HEK293 (cell line): ENCODE measurements around the gene CRTC1.

ENCODE experiments used
- CTCF ChIA-PET: fragments of 350-600 bp; formaldehyde crosslinking; extraction: SDS; loops from one replicate; lab custom pipeline; 2021; ENCODE audit warnings: antibody characterized with exemption; lab: Yijun Ruan, JAX
- POLR2A ChIA-PET: fragments of 300-600 bp; formaldehyde crosslinking; extraction: SDS; loops from one replicate; lab custom pipeline; 2020; ENCODE audit warnings: antibody characterized with exemption, inconsistent platforms; lab: Yijun Ruan, JAX
- H3K27ac ChIP-seq: fragments of 200-500 bp; sonication (Bioruptor generic); 2 replicates; pipeline ENCODE4 v1.5.1; 2014; ENCODE audit warnings: low read depth, low read length, control low read depth, inconsistent platforms; ENCODE audit errors: extremely low read depth
- H3K36me3 ChIP-seq, 2 experiments: fragments of 200-500 bp in 1 of 2; sonication (Bioruptor generic) in 1 of 2; 1 replicate in 1 of 2; 2 replicates in 1 of 2; pipeline ENCODE4 v1.5.1; 2014 to 2017; ENCODE audit warnings: inconsistent platforms in 2 of 2, low read length in 2 of 2; ENCODE audit not compliant: control insufficient read depth in 2 of 2, insufficient read depth in 1 of 2
- H3K4me1 ChIP-seq: fragments of 200-500 bp; sonication (Bioruptor generic); 2 replicates; pipeline ENCODE4 v1.5.1; 2014; ENCODE audit warnings: mild to moderate bottlenecking, low read length, inconsistent platforms; ENCODE audit not compliant: control insufficient read depth, insufficient read depth
- H3K4me3 ChIP-seq: 2 replicates; pipeline ENCODE4 v1.5.1; 2011; ENCODE audit warnings: low read depth, mild to moderate bottlenecking, control low read depth, low read length, moderate library complexity
- H3K9me3 ChIP-seq: fragments of 200-500 bp; sonication (Bioruptor generic); 2 replicates; pipeline ENCODE4 v1.5.1; 2014; ENCODE audit warnings: low read depth, low read length, inconsistent platforms; ENCODE audit not compliant: control insufficient read depth, insufficient read depth
- BCL11B ChIP-seq: fragments of 450-650 bp; formaldehyde crosslinking; IDR thresholded peaks from 2 replicates; pipeline ENCODE4 v1.5.1; 2016; ENCODE audit warnings: low read depth, missing biosample characterization, missing genetic modification characterization
- GLI4 ChIP-seq: fragments of 450-650 bp; formaldehyde crosslinking; IDR thresholded peaks from 2 replicates; pipeline ENCODE4 v1.5.1; 2016; ENCODE audit warnings: missing biosample characterization, missing genetic modification characterization
- GLIS2 ChIP-seq: fragments of 450-650 bp; formaldehyde crosslinking; IDR thresholded peaks from 2 replicates; pipeline ENCODE4 v1.5.1; 2016; ENCODE audit warnings: missing biosample characterization, missing genetic modification characterization
- PRDM4 ChIP-seq: fragments of 450-650 bp; formaldehyde crosslinking; IDR thresholded peaks from 2 replicates; pipeline ENCODE4 v1.5.1; 2017; ENCODE audit warnings: missing biosample characterization, missing genetic modification characterization
- REST ChIP-seq: fragments of 450-650 bp; formaldehyde crosslinking; IDR thresholded peaks from 2 replicates; pipeline ENCODE4 v1.5.1; 2016; ENCODE audit warnings: missing biosample characterization, missing genetic modification characterization
- SP2 ChIP-seq: fragments of 450-650 bp; formaldehyde crosslinking; IDR thresholded peaks from 2 replicates; pipeline ENCODE4 v1.5.1; 2016; ENCODE audit warnings: missing biosample characterization, missing genetic modification characterization
- ZNF146 ChIP-seq: fragments of 450-650 bp; formaldehyde crosslinking; IDR thresholded peaks from 2 replicates; pipeline ENCODE4 v1.5.1; 2016; ENCODE audit warnings: missing biosample characterization, missing genetic modification characterization
- ZNF148 ChIP-seq: fragments of 450-650 bp; formaldehyde crosslinking; IDR thresholded peaks from 2 replicates; pipeline ENCODE4 v1.5.0; 2017; ENCODE audit warnings: missing biosample characterization, missing genetic modification characterization, borderline replicate concordance
- ZNF248 ChIP-seq: fragments of 450-650 bp; formaldehyde crosslinking; IDR thresholded peaks from 2 replicates; pipeline ENCODE4 v1.5.1; 2017; ENCODE audit warnings: missing biosample characterization, missing genetic modification characterization
- ZNF302 ChIP-seq: fragments of 450-650 bp; formaldehyde crosslinking; IDR thresholded peaks from 2 replicates; pipeline ENCODE4 v1.5.1; 2016; ENCODE audit warnings: missing biosample characterization, missing genetic modification characterization, low read depth
- ZNF311 ChIP-seq: fragments of 450-650 bp; formaldehyde crosslinking; IDR thresholded peaks from 2 replicates; pipeline ENCODE4 v1.5.1; 2017; ENCODE audit warnings: missing biosample characterization, missing genetic modification characterization, borderline replicate concordance
- ZNF350 ChIP-seq: fragments of 450-650 bp; formaldehyde crosslinking; IDR thresholded peaks from 2 replicates; pipeline ENCODE4 v1.5.0; 2017; ENCODE audit warnings: missing biosample characterization, mild to moderate bottlenecking, missing genetic modification characterization
- ZNF501 ChIP-seq: fragments of 450-650 bp; formaldehyde crosslinking; IDR thresholded peaks from 2 replicates; pipeline ENCODE4 v1.5.1; 2016; ENCODE audit warnings: missing biosample characterization, missing genetic modification characterization
- ZNF555 ChIP-seq: fragments of 450-650 bp; formaldehyde crosslinking; conservative IDR thresholded peaks from 2 replicates; pipeline ENCODE4 v1.5.1; 2017; ENCODE audit warnings: missing biosample characterization, mild to moderate bottlenecking, missing genetic modification characterization, inconsistent platforms
- ZNF585B ChIP-seq: fragments of 450-650 bp; formaldehyde crosslinking; IDR thresholded peaks from 2 replicates; pipeline ENCODE4 v1.5.1; 2016; ENCODE audit warnings: missing biosample characterization, missing genetic modification characterization
- ZNF701 ChIP-seq: fragments of 450-650 bp; formaldehyde crosslinking; IDR thresholded peaks from 2 replicates; pipeline ENCODE4 v1.5.1; 2016; ENCODE audit warnings: missing biosample characterization, missing genetic modification characterization
- TF ChIP-seq, protein P1 (sequence below): fragments of 450-650 bp; formaldehyde crosslinking; IDR thresholded peaks from 2 replicates; pipeline ENCODE4 v1.5.1; 2016; ENCODE audit warnings: missing biosample characterization, missing genetic modification characterization
- TF ChIP-seq, protein P2 (sequence below): fragments of 450-650 bp; formaldehyde crosslinking; conservative IDR thresholded peaks from 2 replicates; pipeline ENCODE4 v1.5.1; 2016; ENCODE audit warnings: low read depth, missing biosample characterization, missing genetic modification characterization

Gene CRTC1

GRCh38 chr19:18663940-18664530 lies 19.4 kb upstream of the CRTC1 start:
- CTCF ChIA-PET, result no interaction called here
- Histone ChIP-seq H3K36me3 (peaks cover 0 to 17% of the 10 kb centered on the region in 2 experiments; a peak in 2 of 3 replicates), H3K9me3 (no peaks in the 10 kb centered on the region), H3K4me3 (no peak overlapping the region), H3K4me1 (no peaks in the 10 kb centered on the region), H3K27ac (no peak overlapping the region)
- TF ChIP-seq ZNF701 (tag by site-specific recombination) (no peak), ZNF350 (tag by site-specific recombination) (no peak), ZNF585B (tag by site-specific recombination) (no peak), ZNF248 (tag by site-specific recombination) (no peak), ZNF302 (tag by site-specific recombination) (no peak), BCL11B (no peak)
- TF ChIP-seq, protein P1, sequence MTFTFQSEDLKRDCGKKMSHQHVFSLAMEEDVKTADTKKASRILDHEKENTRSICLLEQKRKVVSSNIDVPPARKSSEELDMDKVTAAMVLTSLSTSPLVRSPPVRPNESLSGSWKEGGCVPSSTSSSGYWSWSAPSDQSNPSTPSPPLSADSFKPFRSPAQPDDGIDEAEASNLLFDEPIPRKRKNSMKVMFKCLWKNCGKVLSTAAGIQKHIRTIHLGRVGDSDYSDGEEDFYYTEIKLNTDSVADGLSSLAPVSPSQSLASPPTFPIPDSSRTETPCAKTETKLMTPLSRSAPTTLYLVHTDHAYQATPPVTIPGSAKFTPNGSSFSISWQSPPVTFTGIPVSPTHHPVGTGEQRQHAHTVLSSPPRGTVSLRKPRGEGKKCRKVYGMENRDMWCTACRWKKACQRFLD (tag by site-specific recombination), result no peak
- POLR2A ChIA-PET, result no interaction called here

- Histone ChIP-seq H3K36me3 (peaks cover 0 to 25% of the 10 kb centered on the region in 2 experiments; a peak in 2 of 3 replicates), H3K4me1 (no peaks in the 10 kb centered on the region), H3K9me3 (no peaks in the 10 kb centered on the region), H3K27ac (no peak overlapping the region), H3K4me3 (no peak overlapping the region)
- no peak for TF ChIP-seq PRDM4 (tag by site-specific recombination)
- no peak for TF ChIP-seq ZNF311 (tag by site-specific recombination)
- TF ChIP-seq, protein P2, sequence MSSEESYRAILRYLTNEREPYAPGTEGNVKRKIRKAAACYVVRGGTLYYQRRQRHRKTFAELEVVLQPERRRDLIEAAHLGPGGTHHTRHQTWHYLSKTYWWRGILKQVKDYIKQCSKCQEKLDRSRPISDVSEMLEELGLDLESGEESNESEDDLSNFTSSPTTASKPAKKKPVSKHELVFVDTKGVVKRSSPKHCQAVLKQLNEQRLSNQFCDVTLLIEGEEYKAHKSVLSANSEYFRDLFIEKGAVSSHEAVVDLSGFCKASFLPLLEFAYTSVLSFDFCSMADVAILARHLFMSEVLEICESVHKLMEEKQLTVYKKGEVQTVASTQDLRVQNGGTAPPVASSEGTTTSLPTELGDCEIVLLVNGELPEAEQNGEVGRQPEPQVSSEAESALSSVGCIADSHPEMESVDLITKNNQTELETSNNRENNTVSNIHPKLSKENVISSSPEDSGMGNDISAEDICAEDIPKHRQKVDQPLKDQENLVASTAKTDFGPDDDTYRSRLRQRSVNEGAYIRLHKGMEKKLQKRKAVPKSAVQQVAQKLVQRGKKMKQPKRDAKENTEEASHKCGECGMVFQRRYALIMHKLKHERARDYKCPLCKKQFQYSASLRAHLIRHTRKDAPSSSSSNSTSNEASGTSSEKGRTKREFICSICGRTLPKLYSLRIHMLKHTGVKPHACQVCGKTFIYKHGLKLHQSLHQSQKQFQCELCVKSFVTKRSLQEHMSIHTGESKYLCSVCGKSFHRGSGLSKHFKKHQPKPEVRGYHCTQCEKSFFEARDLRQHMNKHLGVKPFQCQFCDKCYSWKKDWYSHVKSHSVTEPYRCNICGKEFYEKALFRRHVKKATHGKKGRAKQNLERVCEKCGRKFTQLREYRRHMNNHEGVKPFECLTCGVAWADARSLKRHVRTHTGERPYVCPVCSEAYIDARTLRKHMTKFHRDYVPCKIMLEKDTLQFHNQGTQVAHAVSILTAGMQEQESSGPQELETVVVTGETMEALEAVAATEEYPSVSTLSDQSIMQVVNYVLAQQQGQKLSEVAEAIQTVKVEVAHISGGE (tag by site-specific recombination), result no peak
- no peak for TF ChIP-seq GLI4 (tag by site-specific recombination)
- no peak for TF ChIP-seq GLIS2 (tag by site-specific recombination)
- TF ChIP-seq SP2 (tag by site-specific recombination), result no peak
- ChIA-PET CTCF (interaction anchor here (0.6 kb wide), 1 partner anchor 14 kb away, joined by 3 read pairs; no protein-coding TSS in a partner anchor), POLR2A (no interaction called here)
These were observed 17.7 kb upstream of the CRTC1 start for GRCh38 chr19:18665771-18666202.

DNA sequence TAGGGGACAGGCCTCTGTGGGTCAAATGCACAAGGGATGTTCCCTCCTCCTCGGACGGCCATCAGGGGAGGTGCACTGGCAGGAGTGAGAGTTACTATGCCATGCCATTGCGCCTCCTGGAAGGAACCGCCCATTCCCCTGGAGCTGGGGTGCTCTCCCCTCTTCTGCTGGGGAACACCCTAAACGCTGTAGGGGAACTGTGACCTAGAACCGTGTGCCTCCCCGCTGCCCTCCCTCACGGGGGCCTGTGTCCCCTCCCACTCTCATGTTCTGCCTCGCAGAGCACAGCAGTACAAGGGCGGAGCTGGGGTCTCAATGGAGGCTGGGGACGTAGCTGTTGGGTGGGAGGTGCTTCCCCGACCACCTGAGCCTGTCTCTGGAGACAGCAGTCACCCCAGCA lies 17.2 kb upstream of the CRTC1 start:
- Histone ChIP-seq H3K36me3 (peaks cover 0 to 25% of the 10 kb centered on the region in 2 experiments; a peak in 2 of 3 replicates), H3K4me3 (no peak overlapping the region), H3K4me1 (no peaks in the 10 kb centered on the region), H3K27ac (no peak overlapping the region), H3K9me3 (no peaks in the 10 kb centered on the region)
- ChIA-PET POLR2A (interaction anchor here (0.5 kb wide), 1 partner anchor 14 kb away, joined by 3 read pairs; no protein-coding TSS in a partner anchor), CTCF (interaction anchor here (0.6 kb wide), 2 partner anchors 13 to 17 kb away, joined by 3 to 4 read pairs; no protein-coding TSS in a partner anchor)
- TF ChIP-seq ZNF146 (no peak), REST (tag by site-specific recombination) (no peak), ZNF555 (tag by site-specific recombination) (no peak), ZNF501 (tag by site-specific recombination) (no peak), ZNF148 (tag by site-specific recombination) (no peak)
